HG03571 (cell line): ENCODE measurements around the gene CERS4.
"Not testable (repeated sequence)": the region's sequence is repeated elsewhere in the genome, so short reads cannot be mapped to it uniquely, and the experiment has no call there.

Experiments used
- ATAC-seq: cut with Tn5 transposase; IDR thresholded peaks from one replicate; pipeline ENCODE4 v1.9.1; 2021; ENCODE audit not compliant: unreplicated experiment

The CERS4 gene

DNA sequence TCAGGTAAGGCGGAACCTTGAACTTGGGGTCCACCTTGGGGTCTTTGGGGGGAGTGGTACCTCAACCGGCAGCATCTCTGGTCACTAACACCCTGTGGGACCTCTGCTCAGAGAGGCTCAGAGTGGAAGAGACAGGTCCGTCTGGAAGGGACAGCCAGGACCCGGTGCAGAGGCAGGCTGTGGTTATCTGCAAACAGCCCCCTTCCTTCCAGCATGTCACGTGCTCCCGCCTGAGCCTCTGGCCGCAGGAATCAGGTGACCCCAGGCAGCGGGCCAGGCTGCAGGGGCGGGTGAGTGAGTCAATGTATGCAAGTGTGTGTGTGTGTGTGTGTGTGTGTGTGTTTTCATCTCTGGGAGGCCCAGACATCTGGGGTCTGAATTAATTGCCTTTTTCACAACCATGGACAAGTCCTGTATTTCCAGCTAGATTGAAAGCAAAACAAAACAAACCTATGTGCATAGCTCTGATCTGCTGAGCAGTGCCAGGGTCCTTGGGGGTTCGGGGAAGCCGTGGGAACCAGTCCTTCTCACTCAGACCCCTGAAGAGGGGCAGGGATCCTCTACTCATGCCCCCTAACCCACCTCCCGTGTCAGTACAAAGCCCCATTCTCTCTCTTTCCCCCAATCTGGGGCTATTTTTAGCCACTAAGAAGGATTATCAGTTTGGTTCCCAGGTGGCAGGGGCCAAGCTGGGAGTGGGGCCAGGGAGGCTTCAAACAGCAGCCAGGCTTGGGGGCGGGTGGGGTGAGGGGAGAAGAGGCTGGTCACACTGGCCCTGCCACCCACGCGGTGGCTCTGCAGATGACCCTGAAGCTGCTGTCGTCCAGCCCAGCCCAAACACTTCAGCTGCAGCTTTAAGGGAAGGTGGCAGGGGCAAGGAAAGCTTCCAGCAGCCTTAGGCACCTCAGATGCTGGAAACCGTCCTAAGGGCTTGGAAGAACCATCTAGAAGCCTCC lies 31.4 kb downstream of the CERS4 start:
- no peak for ATAC-seq

DNA sequence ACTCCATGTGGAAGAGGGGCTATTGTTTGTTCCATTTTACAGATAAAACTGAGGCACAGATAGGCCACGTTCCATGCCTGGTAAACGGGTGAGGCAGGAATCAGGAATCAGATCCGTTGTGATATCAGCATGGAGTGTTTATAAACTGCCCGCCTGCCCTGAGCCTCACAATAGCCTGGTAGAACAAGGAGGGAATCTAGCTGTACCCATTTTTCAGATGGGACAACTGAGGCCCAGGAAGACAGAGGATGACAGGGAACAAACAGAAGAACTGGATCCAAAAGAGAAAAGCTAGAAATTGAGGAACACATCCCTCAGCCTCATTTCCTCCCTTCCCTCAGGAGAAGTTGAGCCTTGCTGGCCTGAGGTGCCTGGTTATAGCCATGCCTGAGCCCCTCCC lies 32.5 kb downstream of the CERS4 start:
- no peak for ATAC-seq

GRCh38 chr19:8242211-8242821 lies 33.1 kb downstream of the CERS4 start:
- ATAC-seq, result no peak

DNA sequence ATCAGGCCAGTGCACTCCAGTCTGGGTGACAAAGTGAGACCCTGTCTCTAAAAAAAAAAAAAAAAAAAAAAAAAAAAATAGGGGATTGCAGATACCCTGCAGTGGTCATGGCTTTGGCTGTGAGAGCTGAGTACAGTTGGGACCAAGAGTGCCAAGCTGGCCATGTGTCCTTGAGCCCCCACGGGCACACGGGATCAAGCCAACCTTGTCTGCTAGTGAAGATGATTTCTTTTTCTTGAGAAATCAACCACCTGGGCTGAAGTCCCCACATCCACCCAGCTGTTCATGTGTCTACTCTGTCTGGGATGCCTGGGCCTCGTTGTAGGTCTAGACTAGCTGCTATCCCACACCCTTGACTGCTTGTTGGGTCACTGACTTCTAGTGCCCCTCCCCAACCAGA lies 34.0 kb downstream of the CERS4 start:
- ATAC-seq, result no peak

GRCh38 chr19:8244442-8244841 lies 35.3 kb downstream of the CERS4 start:
- ATAC-seq, result no peak

- no peak for ATAC-seq
These were observed 37.0 kb downstream of the CERS4 start for GRCh38 chr19:8245869-8246835.

- not testable (repeated sequence) for ATAC-seq
These were observed 38.1 kb downstream of the CERS4 start for GRCh38 chr19:8247129-8247890.

GRCh38 chr19:8248348-8249328 lies 39.5 kb downstream of the CERS4 start:
- ATAC-seq, result no peak

GRCh38 chr19:8250596-8250995 lies 41.4 kb downstream of the CERS4 start:
- no peak for ATAC-seq

- no peak for ATAC-seq
These were observed 41.9 kb downstream of the CERS4 start for GRCh38 chr19:8251025-8251472.

- ATAC-seq, result no peak
These were observed 43.9 kb downstream of the CERS4 start for GRCh38 chr19:8252922-8253589.

DNA sequence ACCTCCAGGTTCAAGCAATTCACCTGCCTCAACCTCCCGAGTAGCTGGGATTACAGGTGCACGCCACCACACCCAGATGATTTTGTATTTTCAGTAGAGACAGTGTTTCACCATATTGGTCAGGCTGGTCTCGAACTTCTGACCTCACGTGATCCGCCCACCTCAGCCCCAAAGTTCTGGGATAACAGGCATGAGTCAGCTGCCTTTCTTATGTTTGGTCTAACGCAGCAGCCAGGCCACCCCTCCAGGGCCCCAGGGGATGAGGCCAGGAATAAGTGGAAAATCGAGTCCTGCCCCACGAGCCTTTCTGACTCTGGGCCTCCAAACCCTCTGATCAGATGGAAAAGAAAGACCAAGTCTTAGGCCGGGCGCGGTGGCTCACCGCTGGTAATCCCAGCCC lies 44.5 kb downstream of the CERS4 start:
- no peak for ATAC-seq

DNA sequence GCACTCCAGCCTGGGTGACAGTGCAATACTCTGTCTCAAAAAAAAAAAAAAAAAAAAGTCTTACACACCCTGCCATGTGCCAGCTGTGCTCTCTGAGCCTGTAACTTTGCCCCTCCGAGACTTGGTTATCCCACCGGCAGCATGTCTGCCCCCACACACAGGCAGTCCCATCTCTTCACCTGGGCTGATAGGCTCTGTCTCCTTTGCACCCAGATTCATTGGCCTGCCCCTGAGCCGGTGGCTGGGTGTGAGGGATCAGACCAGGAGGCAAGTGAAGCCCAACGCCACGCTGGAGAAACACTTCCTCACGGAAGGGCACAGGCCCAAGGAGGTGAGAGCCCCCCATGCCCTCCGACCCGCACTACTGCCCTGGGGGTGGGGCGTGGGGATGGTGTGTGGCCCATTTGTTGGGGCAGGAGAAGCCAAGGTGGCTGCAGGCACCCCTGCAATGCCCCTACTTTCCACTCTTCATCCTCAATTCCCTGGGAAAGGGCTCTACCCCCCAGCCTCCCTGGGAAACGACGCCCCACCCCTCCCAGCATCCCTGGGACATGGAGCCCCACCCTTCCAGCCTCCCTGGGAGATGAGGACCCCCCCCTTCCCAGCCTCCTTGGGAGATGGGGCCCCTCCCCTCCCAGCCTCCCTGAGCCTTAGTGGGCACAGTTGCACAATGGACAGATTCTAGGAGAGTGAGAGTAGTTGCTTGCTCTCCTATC lies 45.3 kb downstream of the CERS4 start:
- ATAC-seq, result no peak

DNA sequence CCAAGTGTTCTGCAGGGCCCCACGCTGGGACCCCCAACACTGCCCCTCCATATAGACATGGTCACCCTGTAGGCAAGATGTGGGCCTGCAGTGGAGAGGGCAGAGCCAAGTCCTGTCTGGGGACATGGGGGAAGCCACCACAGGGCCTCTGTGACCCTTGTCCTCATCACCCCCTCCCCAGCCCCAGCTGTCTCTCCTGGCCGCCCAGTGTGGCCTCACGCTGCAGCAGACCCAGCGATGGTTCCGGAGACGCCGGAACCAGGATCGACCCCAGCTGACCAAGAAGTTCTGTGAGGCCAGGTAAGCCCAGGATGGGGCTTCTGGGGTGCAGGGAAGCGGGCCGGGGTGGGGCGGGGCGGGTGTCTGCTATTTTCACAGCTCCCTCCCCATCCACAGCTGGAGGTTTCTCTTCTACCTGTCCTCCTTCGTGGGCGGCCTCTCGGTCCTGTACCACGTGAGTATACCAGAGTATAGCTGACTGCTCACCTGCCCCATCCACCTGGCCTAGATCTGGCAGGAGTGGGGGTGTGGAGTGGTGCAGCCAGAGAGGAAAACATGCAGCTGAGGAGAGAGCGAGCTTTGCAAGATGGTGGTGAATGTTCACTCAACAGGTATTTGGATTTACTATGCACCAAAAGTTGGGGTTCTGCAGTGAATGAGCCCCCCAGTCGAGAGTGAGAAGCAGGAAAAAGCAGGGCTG lies 46.4 kb downstream of the CERS4 start:
- ATAC-seq, result no peak

DNA sequence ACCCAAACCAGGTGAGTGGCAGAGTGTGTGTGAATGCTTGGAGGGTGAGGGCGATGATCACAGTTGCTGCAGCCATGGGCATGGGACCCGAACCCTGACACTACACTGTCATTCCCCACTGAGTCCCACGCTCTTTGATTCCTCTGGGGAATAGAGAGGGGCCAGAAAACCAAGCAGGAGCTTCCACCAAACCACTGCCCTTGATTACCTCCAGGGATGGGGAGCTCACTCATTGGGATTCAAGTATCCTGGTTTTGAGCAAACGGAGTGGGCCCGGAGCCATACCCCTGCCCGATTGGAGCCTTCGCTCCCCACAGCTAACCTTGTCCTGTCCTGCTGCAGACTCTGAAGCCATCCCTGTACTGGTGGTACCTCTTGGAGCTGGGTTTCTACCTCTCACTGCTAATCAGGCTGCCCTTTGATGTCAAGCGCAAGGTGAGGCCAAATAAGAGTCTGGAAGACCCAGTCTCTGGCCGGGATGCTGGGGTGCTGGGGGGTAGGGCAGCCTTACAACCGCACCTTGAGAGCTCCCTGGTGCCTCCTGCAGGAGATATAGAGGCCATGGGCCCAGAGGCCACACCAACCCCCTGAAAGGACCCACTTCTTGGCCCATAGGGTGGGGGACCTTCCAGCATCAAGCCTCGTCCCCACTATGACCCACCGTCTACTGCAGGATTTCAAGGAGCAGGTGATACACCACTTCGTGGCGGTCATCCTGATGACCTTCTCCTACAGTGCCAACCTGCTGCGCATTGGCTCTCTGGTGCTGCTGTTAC lies 47.3 kb downstream of the CERS4 start:
- ATAC-seq, result no peak

GRCh38 chr19:8257052-8257443 lies 47.9 kb downstream of the CERS4 start:
- ATAC-seq, result no peak
